ENCODE results near the gene REXO2. TPM values are rescaled to one million over a fixed set of nuclear protein-coding genes. Genes with fewer than 3 reads are reported as not detected.

Gene REXO2
- total RNA-seq, 4 donors from 2014 or later: 24.5 to 150 (median 50.8) TPM

GRCh38 chr11:114412946-114413345 lies 26.3 kb upstream of the REXO2 start:
- Histone ChIP-seq H3K4me1 (no peaks in the 10 kb centered on the region), H3K9me3 (no peaks in the 10 kb centered on the region), H3K27me3 (no peaks in the 10 kb centered on the region), H3K27ac (no peak overlapping the region), H3K36me3 (peaks cover 0 to 29% (median 0%) of the 10 kb centered on the region in 3 donors), H3K4me3 (no peak overlapping the region)
- DNase-seq: no peak
- no peak for TF ChIP-seq POLR2A (IDR thresholded peaks at IDR 0.05)

- Histone ChIP-seq H3K4me3 (no peak overlapping the region), H3K27me3 (no peaks in the 10 kb centered on the region), H3K27ac (no peak overlapping the region), H3K36me3 (peaks cover 0 to 21% (median 0%) of the 10 kb centered on the region in 3 donors), H3K4me1 (no peaks in the 10 kb centered on the region), H3K9me3 (no peaks in the 10 kb centered on the region)
- TF ChIP-seq CTCF (IDR thresholded peaks at IDR 0.05) (no peak), POLR2A (IDR thresholded peaks at IDR 0.05) (no peak)
- no peak for DNase-seq
Measured at GRCh38 chr11:114413958-114414357, 25.3 kb upstream of the REXO2 start.

- no peaks in the 10 kb centered on the region for H3K27me3 ChIP-seq
- H3K36me3 ChIP-seq: peaks cover 0 to 11% (median 0%) of the 10 kb centered on the region in 3 donors
- H3K9me3 ChIP-seq: no peaks in the 10 kb centered on the region
- no peaks in the 10 kb centered on the region for H3K4me1 ChIP-seq
- DNase-seq: no peak
- no peak overlapping the region for H3K4me3 ChIP-seq
- no peak for TF ChIP-seq CTCF (IDR thresholded peaks at IDR 0.05)
- no peak for TF ChIP-seq POLR2A (IDR thresholded peaks at IDR 0.05)
- H3K27ac ChIP-seq: no peak overlapping the region
Measured at GRCh38 chr11:114416441-114416961, 22.8 kb upstream of the REXO2 start.

GRCh38 chr11:114426280-114426679 lies 13.0 kb upstream of the REXO2 start:
- TF ChIP-seq POLR2A (IDR thresholded peaks at IDR 0.05) (no peak), CTCF (IDR thresholded peaks at IDR 0.05) (no peak)
- Histone ChIP-seq H3K27ac (no peak overlapping the region), H3K27me3 (no peaks in the 10 kb centered on the region), H3K4me3 (no peak overlapping the region), H3K4me1 (no peaks in the 10 kb centered on the region), H3K9me3 (no peaks in the 10 kb centered on the region), H3K36me3 (no peaks in the 10 kb centered on the region)
- no peak for DNase-seq

- no peak for DNase-seq
- Histone ChIP-seq H3K4me3 (no peak overlapping the region), H3K36me3 (no peaks in the 10 kb centered on the region), H3K27me3 (no peaks in the 10 kb centered on the region), H3K27ac (no peak overlapping the region), H3K9me3 (no peaks in the 10 kb centered on the region), H3K4me1 (no peaks in the 10 kb centered on the region)
- no peak for TF ChIP-seq POLR2A (IDR thresholded peaks at IDR 0.05)
- TF ChIP-seq CTCF (IDR thresholded peaks at IDR 0.05): no peak
Measured at GRCh38 chr11:114430290-114430689, 9.0 kb upstream of the REXO2 start.

- no peaks in the 10 kb centered on the region for H3K27me3 ChIP-seq
- H3K27ac ChIP-seq: no peak overlapping the region
- H3K4me1 ChIP-seq: no peaks in the 10 kb centered on the region
- no peaks in the 10 kb centered on the region for H3K9me3 ChIP-seq
- TF ChIP-seq POLR2A (IDR thresholded peaks at IDR 0.05) (no peak), CTCF (IDR thresholded peaks at IDR 0.05) (no peak)
- H3K4me3 ChIP-seq: no peak overlapping the region
- no peaks in the 10 kb centered on the region for H3K36me3 ChIP-seq
- no peak for DNase-seq
Measured at GRCh38 chr11:114432893-114433292, 6.4 kb upstream of the REXO2 start.

Data from Peyer's patch (tissue), 4 donors.